CD4-positive, alpha-beta T cell (primary cell): ENCODE data around the gene NRAP. TPM values are rescaled to one million over a fixed set of nuclear protein-coding genes. Genes with fewer than 3 reads are reported as not detected.

Experiments
- ATAC-seq: fragments of 200-7000 bp; cut with Tn5 transposase; one replicate; pipeline ENCODE4 v1.10.0; 2022; ENCODE audit warnings: mild to moderate bottlenecking; ENCODE audit not compliant: poor library complexity
- CTCF ChIA-PET: fragments of 350-600 bp; sonication (Branson Sonifier 250); formaldehyde crosslinking; loops from one replicate; lab custom pipeline; 2021; ENCODE audit warnings: antibody characterized with exemption, inconsistent platforms; lab: Charles Lee
- POLR2A ChIA-PET: fragments of 350-600 bp; sonication (Branson Sonifier 250); formaldehyde crosslinking; loops from one replicate; lab custom pipeline; 2021; ENCODE audit warnings: antibody characterized with exemption, inconsistent platforms; lab: Charles Lee
- DNase-seq, 14 experiments: peaks; one replicate each; pipeline ENCODE4 v3.0.0-alpha.2; 2013 to 2020; ENCODE audit warnings: mixed read lengths in 2 of 14
- H3K27ac ChIP-seq, 2 donors: one replicate each; pipeline versions ENCODE4 v1.5.1 to v1.7.0; 2013; ENCODE audit warnings: low read length in 2 of 2, low read depth in 1 of 2, mild to moderate bottlenecking in 1 of 2
- H3K27me3 ChIP-seq, 2 experiments: 1 replicate in 1 of 2; 2 replicates in 1 of 2; pipeline versions ENCODE4 v1.6.1 to v1.7.0; 2013; ENCODE audit warnings: low read length in 2 of 2, control low read depth in 1 of 2, mild to moderate bottlenecking in 1 of 2, moderate library complexity in 1 of 2; ENCODE audit not compliant: insufficient read depth in 2 of 2, control insufficient read depth in 1 of 2
- H3K36me3 ChIP-seq: one replicate; pipeline ENCODE4 v1.6.1; 2013; ENCODE audit warnings: low read length, control low read depth; ENCODE audit not compliant: insufficient read depth
- H3K4me1 ChIP-seq: one replicate; pipeline ENCODE4 v1.6.1; 2013; ENCODE audit warnings: low read length, control low read depth; ENCODE audit not compliant: insufficient read depth
- H3K4me3 ChIP-seq: one replicate; pipeline ENCODE4 v1.5.1; 2013; ENCODE audit warnings: mild to moderate bottlenecking, low read length, moderate library complexity
- H3K9me3 ChIP-seq, 2 experiments: 1 replicate in 1 of 2; 2 replicates in 1 of 2; pipeline versions ENCODE4 v1.6.1 to v1.7.0; 2013; ENCODE audit warnings: low read length in 2 of 2, mild to moderate bottlenecking in 2 of 2, control low read depth in 1 of 2, moderate library complexity in 1 of 2; ENCODE audit not compliant: control insufficient read depth in 1 of 2, insufficient read depth in 1 of 2
- H3K27ac Mint-ChIP-seq: one replicate; pipeline ENCODE4 v1.8.0; 2020; ENCODE audit warnings: mixed read lengths
- H3K27me3 Mint-ChIP-seq: one replicate; pipeline ENCODE4 v1.8.0; 2021; ENCODE audit warnings: mixed read lengths
- H3K36me3 Mint-ChIP-seq: one replicate; pipeline ENCODE4 v1.8.0; 2021; ENCODE audit warnings: low read depth, mixed read lengths
- H3K4me1 Mint-ChIP-seq: one replicate; pipeline ENCODE4 v1.8.0; 2021; ENCODE audit warnings: low read depth, mixed read lengths
- H3K4me3 Mint-ChIP-seq: one replicate; pipeline ENCODE4 v1.8.0; 2020; ENCODE audit warnings: mild to moderate bottlenecking, mixed read lengths
- H3K9me3 Mint-ChIP-seq: one replicate; pipeline ENCODE4 v1.8.0; 2020; ENCODE audit warnings: mixed read lengths
- CTCF ChIP-seq: fragments of 200-600 bp; IDR thresholded peaks from one replicate; pipeline ENCODE4 v1.8.0; 2022; ENCODE audit warnings: antibody characterized with exemption, mild to moderate bottlenecking
- intact Hi-C, 2 experiments: fragments of 100-400 bp; cut with DNase I in 1 of 2; cut with micrococcal nuclease in 1 of 2; formaldehyde crosslinking; loops; one replicate each; pipeline versions ENCODE4 v1.15.1 to v1.9.0; 2023 to 2025; cut with DNase I, micrococcal nuclease
- total RNA-seq, 174 experiments: library from RNA in 2 of 174; stranded (reverse) in 2 of 174; gene quantifications; one replicate each; pipeline ENCODE4 v1.2.3 and lab custom pipeline; 2021 to 2026

The NRAP gene
- total RNA-seq, 2 experiments from 2014 or later = not detected

- ChIA-PET CTCF (no interaction called here), POLR2A (no interaction called here)
- Histone ChIP-seq H3K4me3 (no peak overlapping the region), H3K9me3 (no peaks in the 10 kb centered on the region), H3K4me1 (no peaks in the 10 kb centered on the region), H3K27me3 (peaks cover 6 to 7% of the 10 kb centered on the region in 2 experiments), H3K36me3 (no peaks in the 10 kb centered on the region), H3K27ac (no peak overlapping the region)
- Mint-ChIP-seq H3K4me3 (no peak overlapping the region), H3K27me3 (peaks cover 51% of the 10 kb centered on the region), H3K27ac (no peak overlapping the region), H3K9me3 (no peaks in the 10 kb centered on the region), H3K4me1 (no peaks in the 10 kb centered on the region), H3K36me3 (no peaks in the 10 kb centered on the region)
- no peak for TF ChIP-seq CTCF
- no peak for ATAC-seq
- intact Hi-C loops = no loop called here
- no peak for DNase-seq
Measured at GRCh38 chr10:113555245-113555644, 108.6 kb downstream of the NRAP start.

- Mint-ChIP-seq H3K4me1 (no peaks in the 10 kb centered on the region), H3K36me3 (no peaks in the 10 kb centered on the region)
Measured at GRCh38 chr10:113554214-113554613, 109.6 kb downstream of the NRAP start.

DNA sequence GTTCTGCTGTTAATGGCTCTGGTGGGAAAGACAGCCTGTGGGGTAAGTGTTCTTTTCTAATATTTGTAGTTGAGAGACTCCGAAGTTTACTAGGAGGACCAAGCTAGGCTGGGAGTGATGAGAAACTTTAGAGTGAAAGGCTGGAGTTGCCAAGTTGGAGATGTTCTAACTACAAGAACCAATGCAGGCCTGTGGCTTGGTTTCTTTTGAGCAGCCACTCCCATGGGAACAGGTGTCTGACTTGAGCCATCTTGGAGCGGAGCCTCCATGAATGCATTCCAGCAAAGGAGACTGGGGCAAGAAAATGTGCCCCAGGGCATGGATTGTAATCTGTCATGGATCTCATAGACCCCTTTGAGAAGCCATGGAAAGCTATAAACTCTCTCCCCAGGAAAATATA lies 110.7 kb downstream of the NRAP start:
- intact Hi-C loops = no loop called here
- Mint-ChIP-seq H3K9me3 (no peaks in the 10 kb centered on the region), H3K27me3 (peaks cover 38% of the 10 kb centered on the region), H3K27ac (no peak overlapping the region), H3K4me3 (no peak overlapping the region), H3K36me3 (no peaks in the 10 kb centered on the region), H3K4me1 (no peaks in the 10 kb centered on the region)
- Histone ChIP-seq H3K27ac (no peak overlapping the region), H3K4me3 (no peak overlapping the region), H3K9me3 (no peaks in the 10 kb centered on the region), H3K36me3 (no peaks in the 10 kb centered on the region), H3K4me1 (no peaks in the 10 kb centered on the region), H3K27me3 (peaks cover 2 to 7% of the 10 kb centered on the region in 2 experiments)
- no peak for ATAC-seq
- POLR2A ChIA-PET = no interaction called here
- DNase-seq = no peak
- TF ChIP-seq CTCF = no peak
- CTCF ChIA-PET = no interaction called here

More at GRCh38 chr10:113554214-113554613, 109.6 kb downstream of the NRAP start:
- Mint-ChIP-seq H3K27me3 (peaks cover 42% of the 10 kb centered on the region), H3K9me3 (no peaks in the 10 kb centered on the region), H3K4me3 (no peak overlapping the region), H3K27ac (no peak overlapping the region)
- POLR2A ChIA-PET = no interaction called here
- Histone ChIP-seq H3K9me3 (no peaks in the 10 kb centered on the region), H3K27me3 (peaks cover 6 to 7% of the 10 kb centered on the region in 2 experiments), H3K4me3 (no peak overlapping the region), H3K4me1 (no peaks in the 10 kb centered on the region), H3K27ac (no peak overlapping the region), H3K36me3 (no peaks in the 10 kb centered on the region)
- ATAC-seq (no peak), DNase-seq (no peak)
- TF ChIP-seq CTCF = no peak
- CTCF ChIA-PET = no interaction called here
- intact Hi-C loops = no loop called here
